K562 (cell line): ENCODE data around the gene FNBP1.

Experiments used
- CLOCK ChIP-seq: fragments of 250-450 bp; sonication (Bioruptor Pico); IDR thresholded peaks from 2 replicates; pipeline ENCODE4 v1.4.0; 2020; ENCODE audit warnings: mild to moderate bottlenecking, moderate library complexity, borderline replicate concordance
- GTF2F1 ChIP-seq: IDR thresholded peaks from 2 replicates; pipeline ENCODE4 v1.6.1; 2011; ENCODE audit warnings: low read depth, low read length, improper control_type of control experiment
- IFI16 ChIP-seq: fragments of 250-450 bp; sonication (Bioruptor Pico); IDR thresholded peaks from 2 replicates; pipeline ENCODE4 v2.1.2; 2022; ENCODE audit warnings: mild to moderate bottlenecking, inconsistent platforms
- L3MBTL2 ChIP-seq: fragments of 450-650 bp; IDR thresholded peaks from 2 replicates; pipeline ENCODE4 v1.6.1; 2016; ENCODE audit warnings: mild to moderate bottlenecking, moderate library complexity
- MYC ChIP-seq, 2 experiments: fragments of 250-450 bp in 1 of 2; sonication (Bioruptor Pico) in 1 of 2; IDR thresholded peaks; 2 replicates each; pipeline versions ENCODE4 v1.5.1 to v1.6.1; 2012 to 2021; ENCODE audit warnings: low read depth in 2 of 2, borderline replicate concordance in 1 of 2, improper control_type of control experiment in 1 of 2, low read length in 1 of 2, mild to moderate bottlenecking in 1 of 2, moderate library complexity in 1 of 2
- ZBTB26 ChIP-seq: fragments of 450-650 bp; formaldehyde crosslinking; IDR thresholded peaks from 2 replicates; pipeline ENCODE4 v1.4.0; 2022; ENCODE audit warnings: missing genetic modification characterization
- ZBTB5 ChIP-seq: fragments of 450-650 bp; IDR thresholded peaks from 2 replicates; pipeline ENCODE4 v1.6.1; 2017; ENCODE audit warnings: antibody characterized with exemption
- ZNF583 ChIP-seq: fragments of 250-450 bp; sonication (Bioruptor Pico); IDR thresholded peaks from 2 replicates; pipeline ENCODE4 v1.4.0; 2020

- no peak for TF ChIP-seq ZBTB26
- TF ChIP-seq GTF2F1: no peak
- no peak for TF ChIP-seq L3MBTL2
- no peak for TF ChIP-seq MYC (IDR thresholded peaks at IDR 0.05; ENCODE audit: low read depth, low read length)
- no peak for TF ChIP-seq MYC (CRISPR knock-in tag; IDR thresholded peaks at IDR 0.05; ENCODE audit: borderline replicate concordance, low read depth)
- TF ChIP-seq ZNF583 (CRISPR knock-in tag): no peak
- TF ChIP-seq CLOCK (CRISPR knock-in tag): no peak
- no peak for TF ChIP-seq ZBTB5
- no peak for TF ChIP-seq IFI16
These were observed 128.9 kb downstream of the FNBP1 start for GRCh38 chr9:129914051-129914450.
